Endometrial microvascular endothelial cells (primary cell): ENCODE measurements around the gene QRICH2. TPM values are rescaled to one million over a fixed set of nuclear protein-coding genes. Genes with fewer than 3 reads are reported as not detected.
"Not testable (repeated sequence)": the region's sequence is repeated elsewhere in the genome, so short reads cannot be mapped to it uniquely, and the experiment has no call there.

Experiments
- in situ Hi-C: cut with HindIII; loops from 2 replicates; pipeline ENCODE4 v1.10.0; 2017; ENCODE audit warnings: low sequenced_read_pairs, low pct_unique_long_range_greater_than_20kb; ENCODE audit errors: inconsistent ontology term
- total RNA-seq: library from RNA; depleted of rRNA; stranded (reverse); fragments of >200 nt; gene quantifications from one replicate; pipeline ENCODE4 v1.2.3, GENCODE V29; 2015; ENCODE audit errors: inconsistent ontology term

Gene QRICH2
- total RNA-seq, 1 donor from 2014 or later: 2.1 TPM

DNA sequence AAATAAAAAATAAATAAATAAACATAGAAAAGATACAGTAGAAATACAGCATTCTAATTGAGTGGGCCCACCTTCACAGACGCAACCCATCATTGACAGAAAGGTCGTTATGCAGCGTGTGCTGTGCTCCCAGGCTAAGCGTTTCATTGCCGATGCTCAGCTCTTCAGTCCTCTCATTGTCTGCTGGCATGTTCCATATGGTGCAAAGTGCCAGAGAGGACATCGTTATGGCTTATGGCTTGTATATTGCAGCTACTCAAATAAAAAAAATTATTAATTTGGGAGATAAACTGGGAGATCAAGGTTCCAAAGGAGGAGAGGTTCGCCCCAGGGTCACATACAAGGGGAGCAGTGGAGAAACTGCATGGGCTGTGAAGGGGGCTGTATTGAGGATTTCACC, 54.2 kb downstream of the QRICH2 start:
- in situ Hi-C loops: no loop called here

DNA sequence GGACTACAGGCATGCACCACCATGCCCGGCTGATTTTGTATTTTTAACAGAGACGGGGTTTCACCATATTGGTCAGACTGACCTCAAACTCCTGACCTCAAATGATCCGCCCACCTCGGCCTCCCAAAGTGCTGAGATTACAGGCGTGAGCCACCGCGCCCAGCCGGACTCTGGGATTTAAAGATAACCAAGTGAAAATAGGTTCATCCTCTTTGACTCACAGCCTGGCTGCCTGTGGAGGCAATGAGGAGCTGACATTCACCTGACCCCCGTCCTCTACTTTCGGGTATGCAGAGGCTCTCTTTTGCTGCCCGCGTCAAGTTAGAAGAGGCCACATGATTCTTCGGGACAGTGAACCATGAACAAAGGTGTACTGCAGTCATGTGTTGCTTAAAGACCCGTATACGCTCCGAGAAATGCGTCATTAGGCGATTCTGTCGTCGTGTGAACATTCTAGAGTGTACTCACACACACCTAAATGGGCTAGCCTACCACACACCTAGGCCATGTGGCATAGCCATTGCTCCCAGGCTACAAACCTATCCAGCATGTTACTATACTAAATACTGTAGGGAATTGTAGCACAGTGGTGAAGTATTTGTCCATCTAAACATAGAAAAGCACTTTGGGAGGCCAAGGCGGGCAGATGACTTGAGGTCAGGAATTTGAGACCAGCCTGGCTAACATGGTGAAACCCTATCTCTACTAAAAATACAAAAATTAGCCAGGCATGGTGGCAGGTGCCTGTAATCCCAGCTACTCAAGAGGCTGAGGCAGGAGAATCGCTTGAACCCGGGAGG, 54.9 kb downstream of the QRICH2 start:
- in situ Hi-C loops: not testable (repeated sequence)

GRCh38 chr17:76252040-76252954, 55.8 kb downstream of the QRICH2 start:
- in situ Hi-C loops: no loop called here

DNA sequence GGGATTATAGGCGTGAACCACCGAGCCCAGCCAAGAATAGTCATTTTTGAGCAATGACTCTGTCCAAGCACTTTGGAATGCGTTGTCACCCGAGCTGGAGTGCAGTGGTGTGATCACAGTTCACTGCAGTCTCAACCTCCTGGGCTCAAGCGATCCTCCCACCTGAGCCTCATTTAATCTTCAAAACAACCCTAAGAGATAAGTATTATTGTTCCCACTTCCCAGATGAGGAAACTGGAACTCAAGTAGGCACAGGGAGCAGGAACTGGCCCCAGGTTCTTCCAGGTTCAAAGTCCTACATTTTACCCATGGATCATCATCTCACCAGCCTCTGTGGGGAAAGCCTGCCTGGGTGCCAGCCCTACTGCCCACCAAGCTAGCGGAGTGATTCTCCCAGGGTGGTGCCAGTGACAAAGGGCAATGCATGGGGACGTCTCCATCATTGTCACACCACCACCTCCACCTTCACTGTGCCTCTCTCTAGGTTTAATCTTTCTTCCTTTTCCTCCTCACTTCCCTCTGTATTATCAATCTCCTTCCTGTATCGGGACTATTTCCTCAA, 56.5 kb downstream of the QRICH2 start:
- in situ Hi-C loops: no loop called here

GRCh38 chr17:76250141-76250540, 57.9 kb downstream of the QRICH2 start:
- in situ Hi-C loops: no loop called here

- in situ Hi-C loops: no loop called here
Measured at GRCh38 chr17:76248013-76248782, 59.9 kb downstream of the QRICH2 start.

GRCh38 chr17:76247304-76247703, 60.8 kb downstream of the QRICH2 start:
- in situ Hi-C loops: no loop called here

DNA sequence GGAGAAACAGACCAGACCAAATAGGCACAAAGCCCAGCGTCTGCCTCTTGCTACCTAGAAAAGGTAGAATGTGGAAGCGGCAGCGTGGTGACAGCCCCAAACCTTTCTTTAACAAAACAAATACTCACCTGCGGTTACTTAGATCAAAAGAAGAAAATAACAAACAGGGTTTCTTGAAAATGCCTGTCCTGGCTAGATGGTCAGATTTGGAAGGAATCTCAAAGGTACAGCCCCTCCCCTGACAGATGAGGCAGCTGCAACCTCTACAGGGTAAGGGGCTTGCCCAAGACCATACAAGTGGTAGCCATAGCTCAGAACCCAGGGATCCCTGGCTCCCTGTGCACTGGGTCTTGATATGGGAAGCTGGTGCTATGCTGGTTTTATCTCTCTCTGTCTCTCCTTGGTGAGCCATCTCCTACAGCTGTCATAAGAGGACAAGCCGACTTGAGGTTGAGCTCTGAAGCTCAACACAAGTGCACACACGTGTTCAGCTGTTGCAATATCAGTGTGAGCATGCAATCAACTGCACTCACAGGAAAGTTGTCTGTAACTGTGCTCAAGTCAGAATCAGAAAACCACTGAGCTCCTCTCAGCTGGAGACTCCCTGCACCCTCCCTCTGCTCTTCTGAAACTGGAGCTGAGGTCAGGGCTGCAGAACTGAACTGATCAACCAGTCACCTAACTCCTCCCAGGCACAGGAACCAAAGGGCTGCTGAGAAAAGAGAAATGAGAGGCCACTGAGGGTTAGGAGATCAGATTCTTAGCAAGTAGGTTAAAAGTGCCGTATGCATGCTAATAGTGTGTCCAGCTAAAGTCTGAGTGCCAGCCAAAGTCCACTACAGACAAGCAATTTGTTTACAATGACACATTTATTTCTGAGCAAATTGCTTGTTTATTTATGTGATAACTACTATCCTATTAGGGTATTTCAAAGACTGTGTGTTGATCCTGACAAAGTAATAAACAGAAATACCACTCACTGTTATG, 61.7 kb downstream of the QRICH2 start:
- in situ Hi-C loops: no loop called here

- in situ Hi-C loops: not testable (repeated sequence)
Measured at GRCh38 chr17:76244721-76245120, 63.4 kb downstream of the QRICH2 start.

- in situ Hi-C loops: no loop called here
Measured at GRCh38 chr17:76243826-76244679, 64.0 kb downstream of the QRICH2 start.

GRCh38 chr17:76241691-76242255, 66.3 kb downstream of the QRICH2 start:
- in situ Hi-C loops: no loop called here

DNA sequence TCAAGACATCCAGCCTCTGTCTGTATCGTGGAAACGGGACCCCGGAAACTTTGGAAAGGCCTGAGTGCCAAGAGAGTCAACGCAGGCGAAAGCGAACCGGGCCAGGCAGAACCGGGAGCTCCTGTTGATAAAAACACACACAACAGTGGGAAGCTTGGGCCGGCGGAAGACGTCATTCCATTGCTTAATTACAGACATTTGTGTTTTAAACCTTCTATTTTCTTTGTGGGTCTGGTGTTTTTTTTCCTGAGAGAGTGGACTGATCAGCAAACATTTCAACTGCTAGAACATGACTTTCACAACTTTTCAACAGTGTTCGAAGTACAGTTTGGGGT, 66.9 kb downstream of the QRICH2 start:
- in situ Hi-C loops: no loop called here

DNA sequence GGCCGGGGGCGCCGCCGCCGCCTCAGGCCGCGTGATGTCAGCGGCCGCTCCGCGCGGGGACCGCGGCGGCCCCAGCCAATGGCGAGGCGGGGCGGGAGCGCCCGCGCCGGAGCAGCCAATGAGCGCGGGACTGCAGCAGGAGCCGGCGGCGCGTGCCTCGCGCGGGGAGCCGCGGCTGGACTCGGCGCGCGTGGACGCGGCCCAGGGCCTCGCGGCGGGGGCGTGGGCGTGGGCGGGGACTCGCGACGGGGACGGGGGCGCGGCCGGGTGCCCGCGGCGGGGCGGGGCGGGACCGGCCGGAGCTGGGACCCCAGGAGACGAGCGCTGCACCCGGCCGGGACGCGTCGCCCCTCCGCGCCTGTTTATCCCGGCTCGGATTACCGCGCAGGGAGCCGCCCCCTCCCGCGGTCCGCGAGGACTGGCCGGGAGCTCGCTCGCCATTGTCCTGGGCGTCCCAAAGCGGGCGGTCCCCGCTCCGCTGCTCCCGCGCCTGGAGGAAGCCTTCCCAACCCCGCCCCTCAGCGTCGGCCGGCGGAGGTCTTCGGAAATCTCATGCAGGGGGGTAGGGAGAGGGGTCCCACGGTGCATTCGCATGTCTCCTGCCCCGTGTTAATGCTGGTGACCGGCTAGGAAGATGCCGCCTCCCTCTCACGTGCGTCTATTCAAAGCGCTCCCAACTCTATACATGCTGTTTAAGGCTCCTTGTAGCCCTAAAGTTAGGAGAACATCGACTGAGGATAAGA, 67.4 kb downstream of the QRICH2 start, which contains the start of gene RNF157:
Gene RNF157 (minus strand): TSS at position 33 of the 743 bp plus-strand sequence. CDS start 253 bp downstream, outside the sequence.
- in situ Hi-C loops: no loop called here

GRCh38 chr17:76239538-76240274, 68.4 kb downstream of the QRICH2 start:
- in situ Hi-C loops: no loop called here

GRCh38 chr17:76238847-76239537, 69.1 kb downstream of the QRICH2 start:
- in situ Hi-C loops: no loop called here
